Measurements from ENCODE around the gene ANKS1B.

Gene ANKS1B

DNA sequence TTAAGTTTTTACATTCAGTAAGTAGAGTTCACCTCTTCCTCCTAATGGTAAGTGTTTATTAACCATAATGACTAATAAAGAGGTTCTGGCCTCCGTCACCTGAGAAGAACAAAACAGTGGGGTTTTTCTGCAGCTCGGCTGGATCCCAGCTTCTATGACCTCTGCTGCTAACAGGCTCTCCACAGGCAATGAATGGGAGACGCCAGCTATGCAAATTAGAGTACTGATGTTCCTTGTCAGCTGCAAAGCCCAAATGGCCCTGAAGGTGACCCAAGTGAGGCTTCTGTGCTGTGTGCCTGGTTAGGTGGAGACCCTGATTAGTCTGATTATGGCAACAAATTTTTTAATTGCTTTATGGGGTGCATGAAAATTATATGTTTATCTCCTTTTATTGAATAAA, 1121.6 kb downstream of the ANKS1B start:
- H3K4me3 ChIP-seq (ENCODE audit: control insufficient read depth, low read depth, low read length), result no peak overlapping the region
- no peak for TF ChIP-seq CTCF (IDR thresholded peaks at IDR 0.05; ENCODE audit: control insufficient read depth, insufficient read depth, low read depth, low read length, missing control alignments)
- no peak for DNase-seq (ENCODE audit: low read depth)

DNA sequence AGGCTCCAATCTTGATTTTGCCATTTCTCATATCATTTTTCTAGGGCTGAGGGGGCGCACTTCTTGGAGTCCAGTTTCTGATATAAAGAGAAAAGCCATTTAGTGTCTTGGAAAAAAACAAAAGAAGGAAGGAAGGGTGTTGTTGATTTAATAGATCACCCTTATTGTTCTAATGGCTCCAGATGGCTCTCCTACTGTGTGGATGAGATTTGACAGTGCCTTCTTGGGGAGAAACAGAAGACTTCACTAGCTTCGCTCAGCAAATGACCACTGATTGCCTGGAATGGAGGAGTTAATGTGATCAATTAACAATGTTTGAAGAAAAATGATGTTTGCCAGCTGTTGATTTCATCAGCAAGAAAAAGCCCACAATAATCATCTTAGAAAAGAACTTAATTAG, 1123.5 kb downstream of the ANKS1B start:
- no peak overlapping the region for H3K4me3 ChIP-seq (ENCODE audit: control insufficient read depth, low read depth, low read length)
- TF ChIP-seq CTCF (IDR thresholded peaks at IDR 0.05; ENCODE audit: control insufficient read depth, insufficient read depth, low read depth, low read length, missing control alignments), result no peak
- no peak for DNase-seq (ENCODE audit: low read depth)

- no peak for DNase-seq (ENCODE audit: low read depth)
- H3K4me3 ChIP-seq (ENCODE audit: control insufficient read depth, low read depth, low read length), result no peak overlapping the region
- TF ChIP-seq CTCF (IDR thresholded peaks at IDR 0.05; ENCODE audit: control insufficient read depth, insufficient read depth, low read depth, low read length, missing control alignments), result no peak
These were observed 1127.7 kb downstream of the ANKS1B start for GRCh38 chr12:98856897-98857540.

DNA sequence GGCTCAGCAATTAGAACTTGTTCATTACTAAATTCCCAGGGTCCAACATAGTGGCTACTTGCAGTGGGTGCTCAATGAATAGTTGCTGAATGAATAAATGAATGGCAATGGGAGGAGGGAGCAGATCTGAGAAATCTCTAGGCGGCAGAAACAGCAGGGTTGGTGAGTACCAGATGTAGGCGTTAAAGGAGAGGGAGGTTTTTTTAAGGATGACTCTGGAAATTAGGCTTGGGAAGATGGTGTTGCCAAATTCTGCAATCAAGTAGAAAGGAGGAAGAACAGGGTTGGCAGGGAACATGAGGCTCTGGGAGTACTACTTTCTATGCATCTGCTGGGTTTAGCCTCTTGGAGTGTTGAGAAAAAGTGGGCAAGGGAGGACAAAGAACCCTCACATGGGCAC, 1132.6 kb downstream of the ANKS1B start:
- H3K4me3 ChIP-seq (ENCODE audit: control insufficient read depth, low read depth, low read length), result no peak overlapping the region
- DNase-seq (ENCODE audit: low read depth), result no peak
- no peak for TF ChIP-seq CTCF (IDR thresholded peaks at IDR 0.05; ENCODE audit: control insufficient read depth, insufficient read depth, low read depth, low read length, missing control alignments)

GRCh38 chr12:98847242-98847641, 1137.5 kb downstream of the ANKS1B start:
- no peak overlapping the region for H3K4me3 ChIP-seq (ENCODE audit: control insufficient read depth, low read depth, low read length)
- TF ChIP-seq CTCF (IDR thresholded peaks at IDR 0.05; ENCODE audit: control insufficient read depth, insufficient read depth, low read depth, low read length, missing control alignments), result no peak
- DNase-seq (ENCODE audit: low read depth), result no peak

GRCh38 chr12:98845957-98846356, 1138.8 kb downstream of the ANKS1B start:
- TF ChIP-seq CTCF (IDR thresholded peaks at IDR 0.05; ENCODE audit: control insufficient read depth, insufficient read depth, low read depth, low read length, missing control alignments), result no peak
- H3K4me3 ChIP-seq (ENCODE audit: control insufficient read depth, low read depth, low read length), result no peak overlapping the region
- DNase-seq (ENCODE audit: low read depth), result no peak

DNA sequence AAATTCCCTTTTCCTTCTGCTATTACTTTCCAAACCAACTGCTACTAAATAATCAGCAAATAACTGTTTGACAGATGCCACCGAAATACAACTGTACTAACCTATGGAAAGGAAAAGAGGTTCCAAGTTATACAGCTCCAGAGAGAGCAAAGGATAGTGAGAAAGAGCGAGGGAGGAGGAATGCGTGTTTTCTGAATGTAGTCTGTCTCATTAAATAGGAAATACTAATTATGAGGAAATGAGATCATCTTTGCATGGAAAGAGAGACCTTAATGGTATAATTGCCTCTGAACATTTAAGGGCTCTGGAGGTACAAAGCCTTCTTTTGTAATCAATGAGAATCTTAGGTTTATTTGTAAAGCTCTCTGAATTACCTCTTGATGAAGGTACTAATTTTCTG, 1144.4 kb downstream of the ANKS1B start:
- TF ChIP-seq CTCF (IDR thresholded peaks at IDR 0.05; ENCODE audit: control insufficient read depth, insufficient read depth, low read depth, low read length, missing control alignments), result no peak
- no peak for DNase-seq (ENCODE audit: low read depth)
- no peak overlapping the region for H3K4me3 ChIP-seq (ENCODE audit: control insufficient read depth, low read depth, low read length)

Data from AG09309 (cell line).